WTC11 (cell line): ENCODE measurements around the gene SMAD6.

Source experiments
- ATF2 ChIP-seq: sonication (generic); formaldehyde crosslinking; IDR thresholded peaks from 2 replicates; pipeline ENCODE4 v1.8.1; 2022; ENCODE audit warnings: low read depth, missing genetic modification reagents, borderline replicate concordance
- CTCF ChIP-seq: fragments of 200-600 bp; IDR thresholded peaks from 2 replicates; pipeline ENCODE4 v1.8.0; 2022; ENCODE audit warnings: antibody characterized with exemption
- ELF4 ChIP-seq: sonication (generic); formaldehyde crosslinking; IDR thresholded peaks from 2 replicates; pipeline ENCODE4 v1.8.1; 2022; ENCODE audit warnings: low read depth, mild to moderate bottlenecking, moderate library complexity, missing genetic modification reagents
- MAX ChIP-seq: sonication (generic); formaldehyde crosslinking; IDR thresholded peaks from 2 replicates; pipeline ENCODE4 v1.8.0; 2022; ENCODE audit warnings: mild to moderate bottlenecking, missing genetic modification reagents
- NFATC4 ChIP-seq: fragments of 250-450 bp; sonication (Bioruptor Pico); IDR thresholded peaks from 2 replicates; pipeline ENCODE4 v1.9.0; 2021; ENCODE audit warnings: mild to moderate bottlenecking
- NR1H2 ChIP-seq: sonication (generic); formaldehyde crosslinking; IDR thresholded peaks from 2 replicates; pipeline ENCODE4 v1.9.0; 2021; ENCODE audit warnings: mild to moderate bottlenecking, moderate library complexity, missing genetic modification reagents
- NR2C2 ChIP-seq: sonication (generic); formaldehyde crosslinking; IDR thresholded peaks from 2 replicates; pipeline ENCODE4 v1.8.0; 2022; ENCODE audit warnings: mild to moderate bottlenecking, missing genetic modification reagents
- PRDM15 ChIP-seq: sonication (generic); formaldehyde crosslinking; IDR thresholded peaks from 2 replicates; pipeline ENCODE4 v1.8.0; 2022; ENCODE audit warnings: missing genetic modification reagents
- PREB ChIP-seq: sonication (generic); formaldehyde crosslinking; IDR thresholded peaks from 2 replicates; pipeline ENCODE4 v1.8.1; 2022; ENCODE audit warnings: mild to moderate bottlenecking, missing genetic modification reagents, moderate library complexity, borderline replicate concordance
- SMAD3 ChIP-seq: sonication (generic); formaldehyde crosslinking; IDR thresholded peaks from 2 replicates; pipeline ENCODE4 v1.8.0; 2022; ENCODE audit warnings: missing genetic modification reagents, mild to moderate bottlenecking, borderline replicate concordance
- SP1 ChIP-seq: sonication (generic); formaldehyde crosslinking; conservative IDR thresholded peaks from 2 replicates; pipeline ENCODE4 v1.8.1; 2022; ENCODE audit warnings: missing genetic modification reagents
- TEAD4 ChIP-seq: sonication (generic); formaldehyde crosslinking; IDR thresholded peaks from 2 replicates; pipeline ENCODE4 v1.8.0; 2022; ENCODE audit warnings: mild to moderate bottlenecking, missing genetic modification reagents
- USF1 ChIP-seq: sonication (generic); formaldehyde crosslinking; IDR thresholded peaks from 2 replicates; pipeline ENCODE4 v1.8.0; 2022; ENCODE audit warnings: mild to moderate bottlenecking, missing genetic modification reagents
- ZNF219 ChIP-seq: sonication (generic); formaldehyde crosslinking; IDR thresholded peaks from 2 replicates; pipeline ENCODE4 v1.8.0; 2023; ENCODE audit warnings: missing genetic modification reagents, mild to moderate bottlenecking, borderline replicate concordance

- no peak for TF ChIP-seq CTCF
- TF ChIP-seq NR1H2 (CRISPR knock-in tag) = no peak
- no peak for TF ChIP-seq SMAD3 (CRISPR knock-in tag)
- TF ChIP-seq SP1 (CRISPR knock-in tag) = no peak
- no peak for TF ChIP-seq MAX (CRISPR knock-in tag)
- no peak for TF ChIP-seq NR2C2 (CRISPR knock-in tag)
- TF ChIP-seq PRDM15 (CRISPR knock-in tag) = no peak
- TF ChIP-seq USF1 = no peak
- TF ChIP-seq ZNF219 (CRISPR knock-in tag) = no peak
- no peak for TF ChIP-seq PREB (CRISPR knock-in tag)
- TF ChIP-seq ELF4 (CRISPR knock-in tag) = no peak
- no peak for TF ChIP-seq ATF2 (CRISPR knock-in tag)
- no peak for TF ChIP-seq TEAD4
- no peak for TF ChIP-seq NFATC4 (CRISPR knock-in tag)
These were observed 36.6 kb downstream of the SMAD6 start for GRCh38 chr15:66738595-66738994.
